HPDE6-E6E7 (cell line): ENCODE data around the gene RADX.
"Not testable (repeated sequence)": the region's sequence is repeated elsewhere in the genome, so short reads cannot be mapped to it uniquely, and the experiment has no call there.

Experiments
- DNase-seq: peaks from one replicate; pipeline ENCODE4 v3.0.0; 2011; ENCODE audit warnings: missing footprints; ENCODE audit errors: extremely low spot score

RADX gene, protein sequence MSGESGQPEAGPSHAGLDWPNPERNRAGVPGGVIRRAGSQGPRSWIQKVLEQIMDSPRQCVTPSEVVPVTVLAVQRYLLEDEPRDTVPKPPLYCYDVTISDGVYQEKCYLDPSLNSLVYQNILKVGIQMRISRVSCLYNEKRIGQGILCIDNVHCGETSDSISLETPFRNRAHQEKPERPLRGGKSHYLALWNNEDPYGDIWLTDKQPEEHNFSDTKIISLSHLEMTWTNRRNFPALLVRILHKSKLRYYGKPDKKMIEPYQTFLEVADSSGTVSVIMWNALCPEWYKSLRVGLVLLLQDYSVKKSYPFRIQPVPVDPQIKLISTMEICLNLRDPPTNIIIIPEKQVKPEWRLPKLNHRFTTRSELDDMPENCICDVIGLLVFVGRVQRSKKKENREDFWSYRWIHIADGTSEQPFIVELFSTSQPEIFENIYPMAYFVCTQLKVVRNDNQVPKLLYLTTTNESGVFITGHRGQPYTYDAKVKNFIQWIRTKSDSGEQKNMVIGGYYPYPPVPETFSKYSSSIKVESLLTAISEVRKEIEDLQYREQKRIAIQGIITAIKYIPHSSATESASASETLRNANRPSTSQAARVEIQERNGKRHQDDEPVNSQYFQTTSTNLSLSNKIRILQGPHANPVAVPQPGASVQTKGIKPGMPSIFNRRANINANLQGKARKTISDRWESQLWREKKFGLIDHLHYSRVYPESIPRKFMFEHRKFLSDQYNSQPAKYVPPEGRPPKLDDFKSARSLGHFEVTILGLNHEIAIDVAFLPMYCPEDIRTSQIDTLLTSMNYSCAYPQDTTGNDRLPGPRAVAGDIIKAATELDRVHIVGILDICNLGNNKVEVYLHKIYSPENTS

GRCh38 chrX:106611679-106612392 lies at the start of gene RADX:
Gene RADX (plus strand): TSS chrX:106611978. CDS start chrX:106612081, 103 bp downstream.
- DNase-seq, result peak; percentile 37

GRCh38 chrX:106564986-106565385 lies 46.8 kb upstream of the RADX start:
- DNase-seq, result no peak

- DNase-seq, result no peak
These were observed 45.4 kb upstream of the RADX start for GRCh38 chrX:106566362-106566761.

DNA sequence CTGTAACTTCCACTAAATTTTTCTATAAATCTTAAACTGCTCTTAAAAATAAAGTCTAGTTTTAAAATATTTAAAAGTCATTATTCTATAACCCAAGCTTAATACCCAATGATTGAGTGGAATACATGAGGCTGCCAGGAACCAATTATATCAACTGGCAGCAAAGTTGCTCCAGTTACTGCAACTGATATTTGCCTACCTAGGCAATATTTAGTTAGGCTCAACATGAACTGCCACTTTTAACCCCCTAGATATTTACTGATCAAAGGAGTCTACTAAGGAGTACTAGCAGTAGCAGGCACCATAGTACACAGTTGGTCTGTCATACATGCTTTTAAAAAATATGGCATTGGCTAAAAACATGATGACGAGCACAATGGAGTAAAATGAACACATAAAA lies 29.9 kb upstream of the RADX start:
- no peak for DNase-seq

DNA sequence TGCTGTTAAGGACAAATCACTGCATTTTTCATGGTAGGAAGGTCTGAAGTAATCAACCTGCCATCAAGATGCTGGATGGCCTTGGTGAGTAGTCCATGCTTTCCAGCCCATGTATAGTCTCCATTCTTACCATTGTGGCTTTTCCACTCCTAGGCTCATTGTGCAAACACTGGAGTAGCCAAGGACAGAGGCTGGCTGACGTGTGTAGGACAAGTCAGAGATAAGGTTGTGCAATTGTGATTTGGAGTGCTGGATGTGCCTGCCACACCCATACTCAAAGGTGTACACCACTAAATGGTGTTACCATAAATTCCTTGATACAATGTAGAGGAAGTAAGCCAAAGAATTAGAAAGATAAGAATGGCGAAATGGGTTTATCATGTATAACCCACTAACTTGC lies 26.3 kb upstream of the RADX start:
- DNase-seq, result no peak

DNA sequence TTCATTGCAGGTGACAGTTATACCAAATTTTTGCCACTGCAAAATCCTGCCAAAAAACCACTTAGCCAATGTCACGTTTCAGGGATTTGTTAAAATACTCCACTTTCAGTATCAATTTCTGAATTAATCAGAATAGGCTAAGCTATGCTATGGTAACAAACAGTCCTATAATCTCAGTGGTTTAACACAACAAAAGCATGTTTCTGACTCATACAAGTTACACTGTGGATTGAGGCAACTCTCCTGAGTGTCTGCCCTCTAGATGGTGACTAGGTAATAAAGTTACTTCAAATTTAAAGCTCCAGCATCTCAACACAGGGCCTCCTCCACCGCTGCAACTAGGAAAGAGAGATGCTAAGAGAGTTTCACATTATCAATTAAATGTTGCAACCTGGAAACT lies 23.0 kb upstream of the RADX start:
- no peak for DNase-seq

DNA sequence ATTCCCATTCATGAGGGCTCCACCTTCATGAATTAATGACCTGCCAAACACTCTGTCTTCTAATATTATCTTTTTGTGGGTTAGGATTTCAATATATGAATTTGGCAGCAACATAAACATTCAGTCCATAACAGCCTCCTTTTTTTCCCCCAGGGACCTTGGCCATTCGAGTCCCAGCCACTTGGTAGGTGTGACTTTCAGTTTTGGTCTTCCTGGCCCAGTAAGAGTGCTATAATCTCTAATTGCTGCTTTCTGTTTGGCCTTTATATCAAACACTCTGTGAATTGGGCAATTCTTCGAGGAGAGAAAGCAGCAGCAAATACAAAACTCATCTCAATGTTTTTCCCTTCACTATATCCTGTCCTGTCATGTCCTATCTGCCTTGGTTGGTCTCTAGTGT lies 12.4 kb upstream of the RADX start:
- no peak for DNase-seq

GRCh38 chrX:106606571-106606970 lies 5.2 kb upstream of the RADX start:
- DNase-seq, result no peak

DNA sequence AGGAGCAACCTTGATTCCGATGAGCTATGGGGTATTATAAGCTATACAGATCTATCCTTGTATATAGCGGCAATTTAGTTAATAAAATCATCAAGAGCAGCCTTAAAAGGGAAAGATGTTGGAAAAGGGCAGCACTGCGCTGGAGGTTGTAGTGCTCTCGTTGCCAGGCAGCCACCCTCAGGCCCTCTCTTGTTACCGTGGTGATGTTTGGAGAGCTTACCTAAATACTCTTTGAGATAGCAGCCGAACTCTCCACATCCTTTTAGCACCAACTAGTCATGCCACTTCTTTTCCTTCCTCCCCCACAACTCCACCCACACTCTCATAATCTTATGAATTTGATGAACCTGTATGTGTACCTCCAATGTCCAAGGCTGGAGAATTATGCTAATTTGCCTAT lies 3.8 kb upstream of the RADX start:
- DNase-seq, result no peak

DNA sequence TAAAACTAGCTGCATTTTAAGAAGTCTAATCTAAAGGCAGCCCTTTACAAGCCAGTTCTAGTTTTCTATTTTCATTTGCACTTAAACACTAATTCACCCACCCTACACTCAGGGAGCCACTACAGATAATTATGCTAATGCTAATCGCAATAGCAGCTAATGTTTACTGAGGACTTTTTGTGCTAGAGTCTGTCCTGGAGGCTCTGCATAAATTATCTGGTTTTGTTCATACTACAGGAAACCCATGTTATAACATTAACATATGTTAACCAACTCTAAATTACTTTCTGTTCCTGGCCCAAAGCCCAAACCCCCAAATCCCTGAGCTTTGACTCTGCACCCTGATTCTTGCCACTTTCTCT lies 480 bp upstream of the RADX start:
- DNase-seq, result no peak

GRCh38 chrX:106612393-106612763 lies 600 bp downstream of the RADX start:
- DNase-seq, result peak; percentile 4

- no peak for DNase-seq
These were observed 1.5 kb downstream of the RADX start for GRCh38 chrX:106613277-106613676.

DNA sequence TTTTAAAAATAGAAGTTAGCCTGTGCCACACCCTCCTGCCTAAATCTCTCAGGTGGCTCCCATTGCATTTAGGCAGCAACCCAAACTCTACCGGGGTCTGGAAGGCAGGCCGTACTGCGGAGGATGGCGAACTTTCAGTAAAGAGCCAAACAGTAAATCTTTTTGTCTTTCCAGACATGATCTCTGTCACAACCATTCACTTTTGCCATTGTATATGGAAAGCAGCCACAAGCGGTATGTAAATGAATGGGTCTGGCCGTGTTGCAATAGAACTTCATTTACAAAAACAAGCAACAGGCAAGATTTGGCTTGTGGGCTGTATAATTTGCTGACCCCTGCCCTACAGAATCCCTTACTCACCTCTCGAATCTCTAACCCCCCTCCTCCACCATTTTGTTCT lies 3.3 kb downstream of the RADX start:
- no peak for DNase-seq

DNA sequence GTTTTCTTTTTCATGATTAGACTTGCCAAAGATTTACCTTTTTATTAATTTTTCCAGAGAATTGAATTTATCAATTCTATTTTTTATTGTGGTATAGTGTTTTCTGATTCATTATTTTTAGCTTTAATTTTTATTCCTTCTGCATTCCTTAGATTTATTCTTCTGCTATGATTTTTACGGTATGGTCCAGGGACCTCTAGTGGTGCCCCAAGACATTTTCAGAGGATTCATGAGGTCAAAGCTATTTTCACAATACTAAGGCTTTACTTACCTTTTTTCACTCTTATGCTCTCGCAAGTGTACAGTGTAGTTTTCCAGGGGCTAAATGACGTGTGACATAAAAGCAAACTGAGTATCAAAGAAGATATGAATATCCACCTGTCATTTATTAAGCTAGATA lies 8.0 kb downstream of the RADX start:
- peak; percentile 4 for DNase-seq

GRCh38 chrX:106621836-106622235 lies 10.1 kb downstream of the RADX start:
- no peak for DNase-seq

DNA sequence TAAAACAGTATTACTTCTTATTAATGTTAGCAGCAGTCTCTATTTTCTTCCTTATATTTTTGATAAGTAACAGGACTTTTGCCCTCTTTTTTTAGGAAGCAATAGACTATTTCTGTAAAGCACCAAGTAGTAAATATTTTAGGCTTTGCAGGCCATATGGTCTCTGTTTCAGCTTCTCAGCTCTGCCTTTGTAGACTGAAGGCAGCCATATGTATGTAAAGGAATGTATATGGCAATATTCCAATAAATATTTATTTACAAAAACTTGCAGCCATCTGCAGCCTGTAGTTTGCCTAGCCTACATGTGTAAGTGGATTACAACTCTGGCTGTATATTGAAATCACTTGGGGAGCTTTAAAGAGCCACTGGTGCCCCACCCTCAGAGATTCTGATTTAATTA lies 15.0 kb downstream of the RADX start:
- no peak for DNase-seq

DNA sequence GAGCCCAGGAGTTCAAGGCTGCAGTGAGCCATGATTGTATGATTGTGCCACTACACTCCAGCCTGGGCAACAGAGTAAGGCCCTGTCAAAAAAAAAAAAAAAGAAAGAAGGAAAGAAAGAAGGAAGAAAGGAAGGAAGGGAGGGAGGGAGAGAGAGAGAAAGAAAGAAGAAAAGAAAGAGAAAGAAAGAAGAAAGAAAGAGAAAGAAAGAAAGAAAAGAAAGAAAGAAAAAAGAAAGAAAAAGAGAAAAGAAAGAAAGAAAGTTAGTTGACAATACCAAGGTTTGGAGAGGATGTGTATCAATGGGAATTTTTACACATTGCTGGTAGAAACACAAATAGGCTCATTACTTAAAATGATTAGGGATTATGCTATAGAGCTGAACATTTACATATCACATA lies 19.8 kb downstream of the RADX start:
- no peak for DNase-seq

- DNase-seq, result no peak
These were observed 38.0 kb downstream of the RADX start for GRCh38 chrX:106649523-106650428.

- not testable (repeated sequence) for DNase-seq
These were observed 41.8 kb downstream of the RADX start for GRCh38 chrX:106653625-106654024.

- DNase-seq, result no peak
These were observed 58.9 kb downstream of the RADX start for GRCh38 chrX:106670631-106671030.

GRCh38 chrX:106672527-106672926 lies 60.7 kb downstream of the RADX start:
- DNase-seq, result peak; percentile 26
